ENCODE results near the gene RBMS3. TPM values are rescaled to one million over a fixed set of nuclear protein-coding genes. Genes with fewer than 3 reads are reported as not detected.

The RBMS3 gene
- polyA plus RNA-seq, 3 donors from 2014 or later = not detected

DNA sequence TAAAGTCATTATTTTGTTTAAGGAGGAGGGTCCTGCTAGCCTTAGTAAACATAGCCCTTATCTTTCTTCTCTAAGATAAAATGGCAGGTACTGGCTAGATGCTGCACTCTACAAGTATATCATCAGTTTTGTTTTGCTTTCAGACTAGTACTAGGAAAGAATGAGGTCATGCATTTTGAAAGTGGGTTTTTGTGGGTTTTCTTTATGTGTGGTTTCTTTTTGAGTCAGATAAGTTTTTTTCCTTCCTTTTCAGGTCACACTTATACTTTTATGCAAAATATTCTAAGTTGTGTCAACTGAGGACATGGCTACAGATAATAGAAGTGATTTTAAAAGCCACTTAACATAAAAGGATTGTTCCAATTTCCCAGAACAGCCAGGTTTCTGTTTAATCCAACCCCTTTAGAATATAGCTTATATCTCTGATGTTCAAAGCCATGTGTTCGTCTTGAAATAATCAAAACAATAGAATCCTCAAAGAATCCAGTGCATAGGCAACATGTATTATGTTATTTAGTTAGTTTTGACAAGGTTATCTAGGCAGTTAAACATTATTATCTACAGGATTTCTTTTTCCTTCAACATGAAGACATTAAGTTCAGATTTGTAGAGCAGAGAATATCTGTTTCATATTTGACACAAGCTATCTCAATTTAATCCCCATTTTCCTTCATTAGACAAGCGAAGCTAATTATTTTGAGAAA lies 406.2 kb downstream of the RBMS3 start:
- peak in 1 of 3 donors; percentile 5 for DNase-seq
- no peaks in the 10 kb centered on the region for H3K36me3 Mint-ChIP-seq
- peaks cover 0 to 14% (median 5%) of the 10 kb centered on the region in 6 donors for H3K9me3 Mint-ChIP-seq
- H3K27ac Mint-ChIP-seq = peak overlapping the region in 1 of 6 donors; percentile 27
- no peak overlapping the region for H3K4me3 Mint-ChIP-seq
- peaks cover 0 to 2% (median 0%) of the 10 kb centered on the region in 3 donors for H3K27me3 Mint-ChIP-seq (ENCODE audit: low read depth in 3 of 3)
- no peaks in the 10 kb centered on the region for H3K4me1 Mint-ChIP-seq

DNA sequence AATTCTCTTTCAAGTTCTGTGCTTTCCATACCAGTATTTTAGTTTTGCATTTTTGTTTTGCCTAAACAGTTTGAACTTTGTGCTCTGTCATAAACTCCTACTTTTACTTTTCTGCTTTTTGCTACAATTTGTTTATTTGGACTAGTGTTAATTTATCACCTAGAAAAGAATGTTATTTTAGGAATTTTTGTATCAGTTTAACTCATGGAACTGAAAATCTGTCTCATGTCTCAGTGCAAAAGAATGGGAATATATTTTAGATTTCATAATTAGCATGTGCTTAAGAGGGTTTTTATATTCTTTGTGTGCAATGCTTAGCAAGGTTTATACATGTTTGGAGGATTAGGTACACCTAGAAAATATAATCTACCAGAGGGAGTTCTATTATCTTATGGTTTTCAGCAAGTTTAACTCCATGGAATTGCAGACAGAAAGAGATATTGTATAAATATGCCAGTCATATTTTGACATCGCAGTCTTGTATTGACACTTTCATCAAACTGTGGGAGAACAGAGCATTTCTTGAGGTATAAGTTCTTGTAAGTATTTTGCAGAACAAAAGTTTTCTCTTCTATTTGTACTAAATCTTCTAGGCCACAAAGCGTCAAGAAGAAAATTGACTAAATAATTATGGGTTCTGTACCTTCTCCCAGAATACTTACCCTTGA lies 409.9 kb downstream of the RBMS3 start:
- no peak overlapping the region for H3K27ac Mint-ChIP-seq
- H3K4me3 Mint-ChIP-seq = no peak overlapping the region
- peaks cover 0 to 2% (median 2%) of the 10 kb centered on the region in 3 donors for H3K27me3 Mint-ChIP-seq (ENCODE audit: low read depth in 3 of 3)
- H3K36me3 Mint-ChIP-seq = no peaks in the 10 kb centered on the region
- H3K4me1 Mint-ChIP-seq = no peaks in the 10 kb centered on the region
- DNase-seq = no peak
- peaks cover 0 to 15% (median 7%) of the 10 kb centered on the region in 6 donors for H3K9me3 Mint-ChIP-seq

DNA sequence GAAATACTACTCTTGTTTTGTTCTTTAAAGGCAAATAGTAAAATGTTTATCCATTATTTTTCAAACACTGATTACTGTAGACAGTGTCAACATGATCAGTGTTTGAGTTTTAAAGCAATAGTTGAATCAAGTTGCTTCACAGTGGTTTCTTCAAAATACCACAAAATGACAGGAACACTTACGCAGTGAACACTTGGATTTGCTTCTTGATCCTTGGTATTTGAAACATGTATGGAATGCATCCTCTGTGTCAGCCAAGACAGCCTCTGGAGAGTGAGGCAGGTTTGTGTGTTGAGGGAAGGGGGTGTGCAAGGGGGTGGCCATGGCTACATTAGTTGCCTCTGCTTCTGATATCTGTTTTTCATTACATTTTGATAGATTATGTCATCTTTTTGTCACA lies 413.0 kb downstream of the RBMS3 start:
- H3K27ac Mint-ChIP-seq = no peak overlapping the region
- H3K9me3 Mint-ChIP-seq = peaks cover 0 to 23% (median 3%) of the 10 kb centered on the region in 6 donors
- H3K27me3 Mint-ChIP-seq (ENCODE audit: low read depth in 3 of 3) = peaks cover 0 to 7% (median 2%) of the 10 kb centered on the region in 3 donors
- H3K36me3 Mint-ChIP-seq = no peaks in the 10 kb centered on the region
- no peak overlapping the region for H3K4me3 Mint-ChIP-seq
- no peaks in the 10 kb centered on the region for H3K4me1 Mint-ChIP-seq
- no peak for DNase-seq

DNA sequence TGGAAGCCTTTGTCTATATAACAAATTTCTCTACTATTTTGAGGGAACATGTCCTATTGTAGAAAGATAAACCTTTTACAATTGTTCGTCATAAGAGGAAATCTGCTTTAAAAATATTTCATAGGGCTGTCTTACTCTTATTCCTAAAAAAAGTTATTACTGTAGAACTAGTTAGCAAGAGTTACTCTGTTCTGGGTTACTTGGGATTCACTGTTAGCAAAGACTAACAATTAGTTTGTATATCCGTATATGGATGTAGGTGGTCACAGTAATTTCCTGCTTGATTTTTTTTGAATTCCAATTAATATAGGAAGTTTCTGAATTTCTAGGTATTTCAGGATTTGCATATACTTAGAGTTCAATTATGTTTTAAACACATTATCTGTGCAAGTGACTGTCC lies 413.5 kb downstream of the RBMS3 start:
- Mint-ChIP-seq H3K27ac (no peak overlapping the region), H3K4me3 (no peak overlapping the region), H3K27me3 (ENCODE audit: low read depth in 3 of 3) (peaks cover 0 to 7% (median 2%) of the 10 kb centered on the region in 3 donors), H3K9me3 (peaks cover 0 to 23% (median 3%) of the 10 kb centered on the region in 6 donors), H3K4me1 (no peaks in the 10 kb centered on the region), H3K36me3 (no peaks in the 10 kb centered on the region)
- no peak for DNase-seq

DNA sequence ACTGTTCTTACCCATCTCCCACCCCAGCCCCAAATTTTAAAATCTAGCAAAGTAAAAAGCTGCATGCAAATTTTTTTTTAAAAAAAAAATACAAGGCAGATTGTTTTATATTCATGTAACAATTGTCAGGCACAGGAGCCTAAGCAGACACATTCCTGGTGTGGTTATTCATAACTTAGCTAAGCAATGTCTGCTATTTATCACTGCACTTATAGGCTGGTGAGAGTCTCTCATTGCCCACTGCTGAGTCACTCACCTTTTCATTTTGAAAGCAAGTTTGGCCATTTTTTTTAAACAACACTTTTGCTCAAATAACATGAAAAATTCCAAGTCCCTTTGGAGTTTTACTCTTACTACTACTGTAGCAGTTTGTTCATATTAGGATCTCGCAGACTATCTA lies 413.9 kb downstream of the RBMS3 start:
- Mint-ChIP-seq H3K27ac (no peak overlapping the region), H3K36me3 (no peaks in the 10 kb centered on the region)

DNA sequence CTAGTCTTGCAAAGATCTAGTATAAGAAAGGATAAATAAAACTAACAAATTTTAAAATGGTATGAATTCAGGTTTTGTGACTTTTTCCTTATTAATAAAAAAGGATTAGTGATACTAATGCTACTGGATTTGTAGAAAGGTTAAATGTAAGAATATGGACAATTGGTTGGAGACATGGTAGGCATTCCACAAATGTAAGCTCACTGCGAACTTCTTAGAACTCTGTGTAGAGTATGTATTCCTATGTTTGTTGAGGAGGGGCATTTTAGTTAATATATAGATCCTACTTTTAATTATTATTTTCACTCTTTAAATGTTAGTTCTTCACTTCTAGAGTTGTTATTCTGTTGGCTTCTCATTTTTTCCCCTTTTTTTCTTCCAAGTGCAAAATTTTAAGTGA lies 414.3 kb downstream of the RBMS3 start:
- Mint-ChIP-seq H3K27ac (no peak overlapping the region), H3K27me3 (ENCODE audit: low read depth in 3 of 3) (peaks cover 0 to 7% (median 2%) of the 10 kb centered on the region in 3 donors), H3K4me3 (no peak overlapping the region), H3K9me3 (peaks cover 0 to 28% (median 5%) of the 10 kb centered on the region in 6 donors), H3K4me1 (no peaks in the 10 kb centered on the region), H3K36me3 (no peaks in the 10 kb centered on the region)
- DNase-seq = no peak

More for the DNA sequence above, 413.9 kb downstream of the RBMS3 start:
- Mint-ChIP-seq H3K9me3 (peaks cover 0 to 24% (median 3%) of the 10 kb centered on the region in 6 donors), H3K27me3 (ENCODE audit: low read depth in 3 of 3) (peaks cover 0 to 7% (median 2%) of the 10 kb centered on the region in 3 donors), H3K4me1 (no peaks in the 10 kb centered on the region), H3K4me3 (no peak overlapping the region)
- DNase-seq = no peak

DNA sequence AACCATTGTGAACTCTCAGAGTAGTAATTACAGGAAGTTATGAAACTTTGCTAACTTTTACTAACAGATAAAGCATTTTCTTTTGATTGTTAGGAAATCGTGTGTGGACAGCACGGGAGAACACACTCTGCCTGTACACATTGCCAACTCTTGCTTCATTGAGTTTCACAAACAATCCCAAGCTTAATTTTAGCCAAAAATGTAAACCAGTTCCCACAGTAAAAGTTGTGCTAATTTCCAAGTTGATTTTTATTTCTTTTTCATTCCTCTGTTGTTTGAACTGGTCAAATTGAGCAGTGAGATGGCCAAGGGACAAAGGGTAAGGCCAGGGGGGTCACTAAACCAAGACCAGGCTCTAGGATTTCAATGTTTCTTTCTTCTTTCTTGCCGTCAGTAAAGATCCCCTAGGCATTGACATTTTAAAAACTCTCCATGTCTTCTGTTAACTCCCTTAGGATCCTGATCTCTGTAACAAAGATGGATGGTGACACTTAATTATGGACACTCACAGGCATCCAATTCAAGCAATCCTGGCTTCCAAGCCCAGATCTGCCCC lies 414.9 kb downstream of the RBMS3 start:
- Mint-ChIP-seq H3K36me3 (peaks cover 0 to 4% (median 0%) of the 10 kb centered on the region in 3 donors), H3K4me1 (no peaks in the 10 kb centered on the region), H3K4me3 (no peak overlapping the region), H3K9me3 (peaks cover 3 to 31% (median 9%) of the 10 kb centered on the region in 6 donors), H3K27me3 (ENCODE audit: low read depth in 3 of 3) (peaks cover 0 to 10% (median 2%) of the 10 kb centered on the region in 3 donors), H3K27ac (no peak overlapping the region)
- no peak for DNase-seq

DNA sequence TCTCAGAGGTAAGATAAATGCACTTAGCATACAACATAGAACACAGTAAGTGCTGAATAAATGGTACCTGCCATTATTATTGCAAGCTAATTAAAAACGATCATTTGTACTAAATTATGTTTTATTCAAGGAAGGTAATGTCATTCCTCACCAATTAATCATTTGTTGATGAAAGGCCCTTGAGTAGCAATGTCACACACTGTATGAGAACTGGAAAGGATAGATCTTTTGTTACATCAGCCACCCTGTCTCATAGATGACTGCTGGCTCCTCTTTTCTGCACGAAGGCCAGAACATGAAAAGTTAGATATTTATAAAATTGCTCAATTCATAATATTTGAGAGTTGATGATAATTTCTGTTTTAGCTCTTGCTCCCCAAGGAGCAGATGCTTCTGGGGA lies 415.4 kb downstream of the RBMS3 start:
- H3K36me3 Mint-ChIP-seq = peaks cover 0 to 4% (median 0%) of the 10 kb centered on the region in 3 donors
- peaks cover 4 to 30% (median 10%) of the 10 kb centered on the region in 6 donors for H3K9me3 Mint-ChIP-seq
- peaks cover 0 to 10% (median 2%) of the 10 kb centered on the region in 3 donors for H3K27me3 Mint-ChIP-seq (ENCODE audit: low read depth in 3 of 3)
- no peak for DNase-seq
- no peak overlapping the region for H3K27ac Mint-ChIP-seq
- H3K4me3 Mint-ChIP-seq = no peak overlapping the region
- H3K4me1 Mint-ChIP-seq = no peaks in the 10 kb centered on the region

DNA sequence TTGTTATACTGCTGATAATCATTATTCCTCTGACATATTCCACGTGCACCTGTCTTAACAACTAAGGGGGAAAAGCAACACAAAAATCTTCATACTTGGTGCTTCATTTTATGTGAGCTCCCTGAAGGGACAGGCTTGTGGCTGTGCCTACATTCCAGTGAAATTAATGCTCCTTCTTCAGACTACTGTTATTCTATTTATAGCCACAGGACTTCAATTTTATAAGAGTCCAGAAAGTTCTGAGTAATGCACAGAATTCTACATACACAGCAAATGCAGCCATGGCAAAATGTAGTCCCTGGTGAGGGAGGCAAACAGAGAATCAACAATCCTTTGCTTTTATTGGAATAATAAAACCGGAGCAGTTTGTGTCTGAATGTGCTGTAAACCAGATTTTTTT lies 417.1 kb downstream of the RBMS3 start:
- no peak overlapping the region for H3K27ac Mint-ChIP-seq
- no peaks in the 10 kb centered on the region for H3K4me1 Mint-ChIP-seq
- H3K27me3 Mint-ChIP-seq (ENCODE audit: low read depth in 3 of 3) = peaks cover 0 to 10% (median 2%) of the 10 kb centered on the region in 3 donors
- DNase-seq = no peak
- H3K4me3 Mint-ChIP-seq = no peak overlapping the region
- peaks cover 0 to 4% (median 0%) of the 10 kb centered on the region in 3 donors for H3K36me3 Mint-ChIP-seq
- H3K9me3 Mint-ChIP-seq = peaks cover 4 to 39% (median 10%) of the 10 kb centered on the region in 6 donors

DNA sequence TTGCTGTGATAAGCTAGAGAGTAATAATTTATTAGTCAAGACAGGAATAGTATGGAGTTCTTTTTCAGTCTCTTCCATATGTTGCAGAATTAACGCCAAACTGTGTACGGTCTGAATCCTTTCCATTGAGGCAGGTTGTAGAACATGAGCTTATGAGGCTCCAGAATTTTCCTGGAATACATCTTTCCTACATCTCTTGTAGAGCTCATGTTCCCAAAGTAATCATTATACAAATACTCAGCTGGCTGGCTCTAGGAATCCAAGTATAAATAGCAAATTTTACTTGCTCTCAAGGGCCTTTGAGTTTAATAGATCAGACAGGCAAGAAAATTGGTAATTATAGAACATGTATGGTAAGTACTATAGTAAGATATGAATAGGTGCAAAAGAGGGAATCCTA lies 419.4 kb downstream of the RBMS3 start:
- H3K4me3 Mint-ChIP-seq = no peak overlapping the region
- H3K27ac Mint-ChIP-seq = no peak overlapping the region
- peaks cover 4 to 47% (median 11%) of the 10 kb centered on the region in 6 donors for H3K9me3 Mint-ChIP-seq
- no peaks in the 10 kb centered on the region for H3K4me1 Mint-ChIP-seq
- peaks cover 0 to 4% (median 0%) of the 10 kb centered on the region in 3 donors for H3K36me3 Mint-ChIP-seq
- H3K27me3 Mint-ChIP-seq (ENCODE audit: low read depth in 3 of 3) = peaks cover 0 to 10% (median 2%) of the 10 kb centered on the region in 3 donors
- DNase-seq = no peak

DNA sequence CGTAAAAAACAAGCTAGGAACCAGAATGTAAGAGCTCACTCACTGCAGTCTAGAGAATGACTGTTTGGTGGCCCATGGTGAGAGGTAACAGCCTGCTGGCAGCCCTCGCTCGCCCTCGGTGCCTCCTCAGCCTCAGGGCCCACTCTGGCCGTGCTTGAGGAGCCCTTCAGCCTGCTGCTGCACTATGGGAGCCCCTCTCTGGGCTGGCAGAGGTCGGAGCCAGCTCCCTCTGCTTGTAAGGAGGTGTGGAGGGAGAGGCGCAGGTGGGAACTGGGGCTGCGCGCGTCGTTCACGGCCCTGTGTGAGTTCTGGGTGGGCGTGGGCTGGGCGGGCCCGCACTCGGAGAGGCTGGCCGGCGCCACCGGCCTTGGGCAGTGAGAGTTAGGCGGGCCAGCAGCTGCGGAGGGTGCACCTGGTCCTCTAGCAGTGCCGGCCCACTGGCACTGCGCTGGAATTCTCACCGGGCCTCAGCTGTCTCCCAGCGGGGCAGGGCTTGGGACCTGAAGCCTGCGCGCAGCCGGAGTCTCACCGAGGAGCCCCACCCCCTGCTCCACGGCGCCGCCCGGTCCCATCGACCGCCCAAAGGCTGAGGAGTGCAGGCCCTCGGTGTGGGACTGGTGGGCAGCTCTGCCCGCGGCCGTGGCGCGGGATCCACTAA lies 420.6 kb downstream of the RBMS3 start:
- no peak overlapping the region for H3K4me3 Mint-ChIP-seq
- H3K36me3 Mint-ChIP-seq = peaks cover 0 to 4% (median 0%) of the 10 kb centered on the region in 3 donors
- H3K4me1 Mint-ChIP-seq = no peaks in the 10 kb centered on the region
- H3K27me3 Mint-ChIP-seq (ENCODE audit: low read depth in 3 of 3) = peaks cover 0 to 5% (median 2%) of the 10 kb centered on the region in 3 donors
- no peak for DNase-seq
- H3K27ac Mint-ChIP-seq = no peak overlapping the region
- H3K9me3 Mint-ChIP-seq = peaks cover 4 to 35% (median 11%) of the 10 kb centered on the region in 6 donors

DNA sequence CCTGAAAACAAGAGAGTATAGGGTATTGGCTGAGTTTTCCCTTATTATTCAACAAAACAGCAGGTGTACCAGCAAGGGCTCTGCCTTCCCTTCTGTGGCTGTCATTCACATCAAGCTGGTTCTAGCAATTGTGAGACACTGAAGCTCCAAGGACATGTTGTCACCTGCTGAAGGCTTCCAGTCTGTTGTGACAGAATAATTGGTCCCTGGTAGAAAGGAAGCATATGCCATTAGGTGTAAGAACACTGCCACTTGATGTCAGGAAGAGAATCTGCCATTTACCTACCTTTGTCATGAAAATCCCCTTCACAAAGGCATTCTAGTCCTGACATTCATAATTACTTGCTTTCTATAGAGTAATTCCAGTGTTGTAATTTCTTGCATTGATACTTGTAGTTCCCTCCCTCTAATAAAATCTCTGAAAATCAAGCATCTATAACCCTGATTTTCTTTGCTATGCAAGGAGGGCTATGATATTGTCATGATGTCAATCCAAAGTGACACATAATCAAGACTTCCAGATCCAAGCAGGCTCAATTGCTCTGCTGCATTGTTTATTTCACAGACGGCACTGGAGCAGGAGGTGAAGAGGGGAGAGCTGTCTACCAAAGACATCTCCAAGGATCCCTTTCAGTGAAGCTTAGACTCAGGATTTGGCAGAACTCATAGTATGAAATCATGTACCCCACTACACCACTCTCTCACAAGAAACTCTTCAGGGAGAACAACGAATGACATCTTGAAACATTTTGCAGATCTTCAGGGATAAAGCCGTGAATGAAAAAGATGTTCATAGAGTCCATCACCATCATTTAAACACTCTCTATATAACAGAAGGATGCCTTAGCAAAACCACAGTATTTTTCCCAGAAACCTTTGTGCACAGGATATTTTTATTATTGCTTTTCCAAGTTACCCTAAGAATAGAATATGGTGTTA lies 425.3 kb downstream of the RBMS3 start:
- no peak overlapping the region for H3K4me3 Mint-ChIP-seq
- H3K4me1 Mint-ChIP-seq = no peaks in the 10 kb centered on the region
- DNase-seq = no peak
- no peaks in the 10 kb centered on the region for H3K36me3 Mint-ChIP-seq
- no peaks in the 10 kb centered on the region for H3K27me3 Mint-ChIP-seq (ENCODE audit: low read depth in 3 of 3)
- H3K9me3 Mint-ChIP-seq = peaks cover 0 to 26% (median 5%) of the 10 kb centered on the region in 6 donors
- H3K27ac Mint-ChIP-seq = no peak overlapping the region

DNA sequence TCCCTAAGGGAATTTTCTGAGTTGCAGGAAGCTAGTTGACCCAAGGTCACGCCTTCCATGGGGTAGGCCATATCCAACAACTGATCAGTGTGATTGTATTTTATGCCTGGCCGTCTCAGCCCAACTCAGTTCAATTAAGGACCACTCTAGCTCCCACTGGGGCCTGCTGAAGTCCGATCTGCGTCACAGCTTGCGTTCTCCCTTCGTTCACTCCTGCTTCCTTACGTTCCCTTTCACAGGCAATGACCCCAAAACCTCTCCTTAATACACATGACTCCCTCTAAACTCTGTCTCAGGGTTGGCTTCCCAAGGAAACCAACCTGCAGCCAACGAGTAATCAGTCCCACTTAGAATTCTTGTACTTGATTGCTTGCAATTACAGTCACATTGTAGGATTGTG lies 428.0 kb downstream of the RBMS3 start:
- Mint-ChIP-seq H3K9me3 (peaks cover 0 to 9% (median 3%) of the 10 kb centered on the region in 6 donors), H3K27ac (no peak overlapping the region), H3K4me3 (no peak overlapping the region), H3K4me1 (no peaks in the 10 kb centered on the region), H3K36me3 (no peaks in the 10 kb centered on the region), H3K27me3 (ENCODE audit: low read depth in 3 of 3) (no peaks in the 10 kb centered on the region)
- no peak for DNase-seq
